HG02970 (cell line): ENCODE results near the gene TUBGCP2.
"Not testable (repeated sequence)": the region's sequence is repeated elsewhere in the genome, so short reads cannot be mapped to it uniquely, and the experiment has no call there.

Source experiments
- ATAC-seq: cut with Tn5 transposase; IDR thresholded peaks from one replicate; pipeline ENCODE4 v1.9.1; 2021; ENCODE audit warnings: mild to moderate bottlenecking, moderate library complexity, moderate number of reproducible peaks; ENCODE audit not compliant: unreplicated experiment, low FRiP score

TUBGCP2 gene

GRCh38 chr10:133268532-133268931 lies 40.1 kb downstream of the TUBGCP2 start:
- no peak for ATAC-seq

GRCh38 chr10:133267829-133268228 lies 40.8 kb downstream of the TUBGCP2 start:
- ATAC-seq: no peak

GRCh38 chr10:133267293-133267692 lies 41.4 kb downstream of the TUBGCP2 start:
- no peak for ATAC-seq

GRCh38 chr10:133266056-133266795 lies 42.4 kb downstream of the TUBGCP2 start:
- ATAC-seq: no peak

GRCh38 chr10:133265052-133265451 lies 43.6 kb downstream of the TUBGCP2 start:
- not testable (repeated sequence) for ATAC-seq

GRCh38 chr10:133264461-133264860 lies 44.2 kb downstream of the TUBGCP2 start:
- no peak for ATAC-seq

GRCh38 chr10:133263674-133264073 lies 45.0 kb downstream of the TUBGCP2 start:
- no peak for ATAC-seq

- ATAC-seq: no peak
These were observed 46.0 kb downstream of the TUBGCP2 start for GRCh38 chr10:133262696-133263095.

GRCh38 chr10:133261726-133262325 lies 46.8 kb downstream of the TUBGCP2 start:
- ATAC-seq: peak; percentile 51

- peak; percentile 30 for ATAC-seq
These were observed 47.6 kb downstream of the TUBGCP2 start for GRCh38 chr10:133260895-133261725.

GRCh38 chr10:133259602-133259989 lies 49.1 kb downstream of the TUBGCP2 start:
- no peak for ATAC-seq

GRCh38 chr10:133258818-133259601 lies 49.7 kb downstream of the TUBGCP2 start:
- ATAC-seq: no peak

GRCh38 chr10:133258066-133258817 lies 50.4 kb downstream of the TUBGCP2 start:
- no peak for ATAC-seq

- ATAC-seq: no peak
These were observed 51.1 kb downstream of the TUBGCP2 start for GRCh38 chr10:133257489-133258065.

- ATAC-seq: no peak
These were observed 53.3 kb downstream of the TUBGCP2 start for GRCh38 chr10:133255323-133255722.

GRCh38 chr10:133254421-133255120 lies 54.1 kb downstream of the TUBGCP2 start:
- no peak for ATAC-seq

- no peak for ATAC-seq
These were observed 55.2 kb downstream of the TUBGCP2 start for GRCh38 chr10:133253361-133253955.

GRCh38 chr10:133252223-133252552 lies 56.5 kb downstream of the TUBGCP2 start:
- no peak for ATAC-seq
